ENCODE data around the gene CALHM6. TPM values are rescaled to one million over a fixed set of nuclear protein-coding genes. Genes with fewer than 3 reads are reported as not detected.

CALHM6 gene
- total and polyA plus RNA-seq, 10 of the 15 experiments (the other 5 are each of a cell fraction or from before 2014, with no cell fraction given), result 0.15 to 3.4 (median 1.3) TPM

DNA sequence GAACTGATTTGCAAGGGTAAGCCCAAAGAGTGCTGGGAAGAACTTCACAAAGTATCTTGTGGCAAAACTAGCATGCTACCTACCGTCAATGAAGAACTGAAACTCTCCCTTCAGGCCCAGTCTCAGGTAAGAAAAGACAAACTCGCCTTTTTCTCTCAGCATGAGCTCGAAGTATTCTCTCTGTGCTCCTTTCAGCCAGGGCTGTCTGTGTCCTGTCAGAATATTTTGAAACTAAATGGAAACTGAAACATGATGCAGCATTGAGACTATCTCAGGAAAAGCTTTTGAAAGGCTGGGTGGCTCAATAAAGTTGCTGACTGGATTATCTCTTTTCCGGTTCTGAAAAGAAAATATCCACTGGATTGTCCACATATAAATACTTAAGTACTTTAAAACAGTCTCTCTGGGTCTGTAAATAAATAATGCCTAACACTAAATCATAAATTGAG is 51.0 kb downstream of the CALHM6 start:
- in situ Hi-C loops (cut with MboI) (no loop called here), intact Hi-C loops (cut with micrococcal nuclease; ENCODE audit: unreplicated experiment) (no loop called here)
- BruUV-seq (replicated peaks), result no TSS peak
- H3K4me1 ChIP-seq (ENCODE audit: control insufficient read depth, insufficient read depth, low read length), result peaks cover 9% of the 10 kb centered on the region
- FAIRE-seq (peak; percentile 95), ATAC-seq (peak; percentile 73), DNase-seq (ENCODE audit: low read depth, low spot score) (no peak)
- ChIA-PET POLR2A (no interaction called here), RAD21 (ENCODE audit: unreplicated experiment) (interaction anchor here (0.7 to 1.5 kb wide), 4 partner anchors 42 to 224 kb away, joined by 3 to 5 read pairs (median 3); partner anchors contain the start of gene CALHM4), CTCF (interaction anchor here (0.8 to 5.2 kb wide), 4 partner anchors 15 to 224 kb away, joined by 3 to 34 read pairs (median 12); no protein-coding TSS in a partner anchor), SMC1A (ENCODE audit: uncharacterized antibody, unreplicated experiment) (interaction anchor here (0.9 to 2.0 kb wide), 3 partner anchors 11 to 119 kb away, joined by 3 to 13 read pairs (median 4); no protein-coding TSS in a partner anchor)
- H3K36me3 ChIP-seq (ENCODE audit: control insufficient read depth in 2 of 2, insufficient read depth in 2 of 2, low read length in 1 of 2), result no peaks in the 10 kb centered on the region
- TF ChIP-seq SPI1 (IDR thresholded peaks at IDR 0.05; ENCODE audit: borderline replicate concordance, insufficient read depth, low read depth, low read length), result peak; percentile 75; the same call in 1 of the 2 replicates
- TF ChIP-seq RELA (IDR thresholded peaks at IDR 0.05; ENCODE audit: borderline replicate concordance, partially characterized antibody), result no peak
- no peak for TF ChIP-seq JUNB (IDR thresholded peaks at IDR 0.05)
- TF ChIP-seq, protein P1, sequence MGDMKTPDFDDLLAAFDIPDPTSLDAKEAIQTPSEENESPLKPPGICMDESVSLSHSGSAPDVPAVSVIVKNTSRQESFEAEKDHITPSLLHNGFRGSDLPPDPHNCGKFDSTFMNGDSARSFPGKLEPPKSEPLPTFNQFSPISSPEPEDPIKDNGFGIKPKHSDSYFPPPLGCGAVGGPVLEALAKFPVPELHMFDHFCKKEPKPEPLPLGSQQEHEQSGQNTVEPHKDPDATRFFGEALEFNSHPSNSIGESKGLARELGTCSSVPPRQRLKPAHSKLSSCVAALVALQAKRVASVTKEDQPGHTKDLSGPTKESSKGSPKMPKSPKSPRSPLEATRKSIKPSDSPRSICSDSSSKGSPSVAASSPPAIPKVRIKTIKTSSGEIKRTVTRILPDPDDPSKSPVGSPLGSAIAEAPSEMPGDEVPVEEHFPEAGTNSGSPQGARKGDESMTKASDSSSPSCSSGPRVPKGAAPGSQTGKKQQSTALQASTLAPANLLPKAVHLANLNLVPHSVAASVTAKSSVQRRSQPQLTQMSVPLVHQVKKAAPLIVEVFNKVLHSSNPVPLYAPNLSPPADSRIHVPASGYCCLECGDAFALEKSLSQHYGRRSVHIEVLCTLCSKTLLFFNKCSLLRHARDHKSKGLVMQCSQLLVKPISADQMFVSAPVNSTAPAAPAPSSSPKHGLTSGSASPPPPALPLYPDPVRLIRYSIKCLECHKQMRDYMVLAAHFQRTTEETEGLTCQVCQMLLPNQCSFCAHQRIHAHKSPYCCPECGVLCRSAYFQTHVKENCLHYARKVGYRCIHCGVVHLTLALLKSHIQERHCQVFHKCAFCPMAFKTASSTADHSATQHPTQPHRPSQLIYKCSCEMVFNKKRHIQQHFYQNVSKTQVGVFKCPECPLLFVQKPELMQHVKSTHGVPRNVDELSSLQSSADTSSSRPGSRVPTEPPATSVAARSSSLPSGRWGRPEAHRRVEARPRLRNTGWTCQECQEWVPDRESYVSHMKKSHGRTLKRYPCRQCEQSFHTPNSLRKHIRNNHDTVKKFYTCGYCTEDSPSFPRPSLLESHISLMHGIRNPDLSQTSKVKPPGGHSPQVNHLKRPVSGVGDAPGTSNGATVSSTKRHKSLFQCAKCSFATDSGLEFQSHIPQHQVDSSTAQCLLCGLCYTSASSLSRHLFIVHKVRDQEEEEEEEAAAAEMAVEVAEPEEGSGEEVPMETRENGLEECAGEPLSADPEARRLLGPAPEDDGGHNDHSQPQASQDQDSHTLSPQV (IDR thresholded peaks at IDR 0.05), result no peak
- no peak for TF ChIP-seq KAT2A (conservative IDR thresholded peaks at IDR 0.05; ENCODE audit: control insufficient read depth, low read depth, low read length)
- peak overlapping the region; percentile 54; the same call in 1 of the 2 replicates for H3K4me2 ChIP-seq (ENCODE audit: control insufficient read depth, insufficient read depth)
- 24% methylated on average over 4 of the region's 4 CpGs for WGBS (ENCODE audit: insufficient coverage, insufficient replicate concordance, low lambda C conversion rate, missing lambda C conversion rate)
- 0 out of 2 replicates have a peak overlapping the region, but pooled peaks have one; percentile 21 for H3K9ac ChIP-seq (ENCODE audit: control insufficient read depth, insufficient read depth, low read length)
- H3K27ac ChIP-seq (ENCODE audit: control insufficient read depth, insufficient read depth), result no peak overlapping the region
- no peaks in the 10 kb centered on the region; a peak in 1 of 4 replicates for H3K27me3 ChIP-seq (replicated peaks in 1 of 2; ENCODE audit: control insufficient read depth in 2 of 2, insufficient read depth in 2 of 2, low read length in 1 of 2)
- H4K20me1 ChIP-seq (ENCODE audit: control insufficient read depth, insufficient read depth), result no peaks in the 10 kb centered on the region
- no peaks in the 10 kb centered on the region for H3K79me2 ChIP-seq (ENCODE audit: control insufficient read depth, insufficient read depth, low read length)
- peak overlapping the region; percentile 61 for H2AFZ ChIP-seq (ENCODE audit: control insufficient read depth, low read depth, low read length)
- no peaks in the 10 kb centered on the region for H3K9me3 ChIP-seq (replicated peaks; ENCODE audit: control insufficient read depth, insufficient read depth, low read length)
- no peak overlapping the region for H3K4me3 ChIP-seq

All from GM12878 (cell line).